NCI-H2029 treated with DMSO at 0.1 percent for 48 hours (cell line): ENCODE data around the gene TECR.
"Not testable (repeated sequence)": the region's sequence is repeated elsewhere in the genome, so short reads cannot be mapped to it uniquely, and the experiment has no call there.

Source experiments
- DNase-seq: peaks from one replicate; lab custom pipeline; 2025; lab: John Stamatoyannopoulos, UW

The TECR gene, protein sequence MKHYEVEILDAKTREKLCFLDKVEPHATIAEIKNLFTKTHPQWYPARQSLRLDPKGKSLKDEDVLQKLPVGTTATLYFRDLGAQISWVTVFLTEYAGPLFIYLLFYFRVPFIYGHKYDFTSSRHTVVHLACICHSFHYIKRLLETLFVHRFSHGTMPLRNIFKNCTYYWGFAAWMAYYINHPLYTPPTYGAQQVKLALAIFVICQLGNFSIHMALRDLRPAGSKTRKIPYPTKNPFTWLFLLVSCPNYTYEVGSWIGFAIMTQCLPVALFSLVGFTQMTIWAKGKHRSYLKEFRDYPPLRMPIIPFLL

DNA sequence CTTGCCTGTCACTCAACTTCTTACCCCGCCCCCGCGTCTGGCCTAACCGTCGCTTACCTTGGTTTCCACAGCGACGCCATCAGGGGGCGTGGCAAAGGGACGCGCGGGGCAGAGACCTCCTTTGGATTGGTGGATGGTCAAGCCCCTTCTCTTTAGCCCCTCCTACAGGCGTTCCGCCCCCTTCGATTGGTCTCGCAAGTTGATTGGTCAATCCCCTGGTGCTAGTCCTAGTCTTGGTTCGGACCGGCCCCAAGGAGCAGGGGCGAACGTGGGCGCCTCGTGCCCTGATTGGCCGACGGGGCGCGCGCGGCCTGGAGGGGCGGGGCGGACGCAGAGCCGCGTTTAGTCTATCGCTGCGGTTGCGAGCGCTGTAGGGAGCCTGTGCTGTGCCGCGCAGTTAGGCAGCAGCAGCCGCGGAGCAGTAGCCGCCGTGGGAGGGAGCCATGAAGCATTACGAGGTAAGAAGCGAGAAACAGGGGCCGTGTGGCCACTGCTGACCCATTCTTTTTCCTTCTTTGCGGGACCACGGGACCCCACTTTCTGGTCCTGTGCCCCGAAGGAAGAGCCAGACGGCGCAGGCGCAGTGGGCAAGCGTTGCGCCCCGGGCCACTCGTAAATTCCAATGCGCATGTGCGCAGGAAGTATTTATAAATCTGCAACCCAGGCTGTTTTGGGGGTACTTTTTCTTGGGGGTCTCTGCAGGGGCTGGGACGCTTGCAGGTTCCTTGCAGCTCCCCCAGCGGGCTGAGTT is at the start of gene TECR:
TECR (plus strand) TSS at position 341 of the 751 bp plus-strand sequence; CDS start at position 444, 103 bp downstream.
- peak; percentile 98 for DNase-seq

DNA sequence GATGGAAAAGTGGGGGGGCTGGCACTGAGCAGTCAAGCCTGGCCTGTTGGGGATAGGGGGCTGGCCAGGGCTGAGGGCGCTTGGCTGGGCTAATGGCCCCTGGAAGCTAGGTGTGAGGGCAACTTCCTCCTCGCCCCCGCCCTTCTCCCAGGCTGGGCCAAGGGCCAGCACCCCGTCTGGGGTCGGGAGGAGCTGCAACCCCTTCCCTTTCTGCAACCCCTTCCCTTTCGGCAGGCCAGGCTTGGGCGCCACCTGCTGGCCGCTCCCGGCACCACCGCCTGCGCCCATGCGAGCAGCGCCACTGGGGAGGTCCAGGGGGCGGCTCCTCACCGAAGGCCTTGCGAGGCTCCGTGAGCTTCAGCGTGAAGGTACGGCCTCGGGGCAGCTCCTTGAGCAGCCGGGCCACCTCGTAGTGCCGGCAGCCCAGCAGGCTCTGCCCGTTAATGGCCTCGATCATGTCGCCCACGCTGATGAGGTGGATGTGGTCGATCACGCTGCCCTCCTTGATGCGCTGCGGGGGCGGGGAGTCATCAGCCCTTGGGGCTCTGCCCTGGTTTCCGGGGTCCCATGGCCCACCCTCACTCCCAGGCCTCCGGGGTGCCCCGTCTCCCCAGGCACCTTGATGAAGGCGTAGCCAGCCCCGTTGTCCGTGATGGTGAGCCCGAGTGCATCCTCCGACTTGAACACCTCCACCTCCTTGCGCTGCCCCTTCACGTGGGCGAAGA is 49.3 kb upstream of the TECR start:
- no peak for DNase-seq

DNA sequence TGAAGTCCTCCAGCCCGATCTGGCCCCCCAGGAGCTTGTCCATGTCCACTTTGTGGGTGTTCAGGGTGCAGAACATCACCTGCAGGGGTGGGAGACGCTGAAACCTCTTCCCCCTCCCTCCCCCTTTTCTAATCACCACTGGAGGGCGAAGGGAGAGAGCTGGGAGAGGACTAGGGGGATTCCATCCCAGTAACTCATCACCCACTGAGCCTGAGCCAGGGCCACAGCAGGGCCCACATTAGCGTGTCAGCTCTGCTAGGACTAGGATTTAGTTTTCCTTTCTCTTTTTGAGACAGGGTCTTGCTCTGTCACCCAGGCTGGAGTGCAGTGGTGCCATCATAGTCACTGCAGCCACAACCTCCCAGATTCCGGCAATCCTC is 48.7 kb upstream of the TECR start:
- DNase-seq, result no peak

DNA sequence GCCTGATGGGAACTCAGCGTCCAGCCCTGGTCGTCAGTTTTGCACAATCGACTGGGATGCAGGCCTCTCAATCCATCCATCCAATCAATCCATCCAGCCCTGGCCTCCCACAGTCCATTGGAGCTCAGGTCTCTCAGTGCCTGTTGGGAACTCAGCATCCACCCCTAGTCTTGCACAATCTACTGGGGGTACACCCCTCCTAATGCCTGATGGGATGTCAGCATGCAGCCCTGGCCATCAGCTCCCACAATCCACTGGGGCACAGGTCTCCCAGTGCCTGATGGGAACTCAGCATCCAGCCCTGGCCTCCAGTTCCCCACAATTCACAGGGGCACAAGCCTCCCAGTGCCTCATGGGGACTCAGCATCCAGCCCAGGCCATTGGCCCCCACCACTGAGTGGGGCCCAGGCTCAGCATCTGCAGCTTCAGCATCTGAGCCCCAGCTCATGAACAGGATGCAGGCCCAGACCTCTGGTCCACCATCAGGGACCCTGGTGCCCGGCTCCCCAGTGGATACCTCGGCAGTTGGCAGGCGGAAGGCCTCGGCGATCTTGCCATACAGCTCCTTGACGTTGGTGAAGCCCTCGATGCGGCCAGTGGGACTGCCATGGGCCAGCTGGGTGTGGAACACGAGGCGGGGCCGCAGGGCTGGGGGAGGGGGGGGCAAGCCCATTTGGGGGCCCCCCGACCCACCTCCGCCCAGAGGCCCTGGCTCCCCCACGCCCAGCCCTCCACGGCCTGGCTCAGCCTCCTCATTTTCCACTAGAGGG is 47.0 kb upstream of the TECR start:
- no peak for DNase-seq

DNA sequence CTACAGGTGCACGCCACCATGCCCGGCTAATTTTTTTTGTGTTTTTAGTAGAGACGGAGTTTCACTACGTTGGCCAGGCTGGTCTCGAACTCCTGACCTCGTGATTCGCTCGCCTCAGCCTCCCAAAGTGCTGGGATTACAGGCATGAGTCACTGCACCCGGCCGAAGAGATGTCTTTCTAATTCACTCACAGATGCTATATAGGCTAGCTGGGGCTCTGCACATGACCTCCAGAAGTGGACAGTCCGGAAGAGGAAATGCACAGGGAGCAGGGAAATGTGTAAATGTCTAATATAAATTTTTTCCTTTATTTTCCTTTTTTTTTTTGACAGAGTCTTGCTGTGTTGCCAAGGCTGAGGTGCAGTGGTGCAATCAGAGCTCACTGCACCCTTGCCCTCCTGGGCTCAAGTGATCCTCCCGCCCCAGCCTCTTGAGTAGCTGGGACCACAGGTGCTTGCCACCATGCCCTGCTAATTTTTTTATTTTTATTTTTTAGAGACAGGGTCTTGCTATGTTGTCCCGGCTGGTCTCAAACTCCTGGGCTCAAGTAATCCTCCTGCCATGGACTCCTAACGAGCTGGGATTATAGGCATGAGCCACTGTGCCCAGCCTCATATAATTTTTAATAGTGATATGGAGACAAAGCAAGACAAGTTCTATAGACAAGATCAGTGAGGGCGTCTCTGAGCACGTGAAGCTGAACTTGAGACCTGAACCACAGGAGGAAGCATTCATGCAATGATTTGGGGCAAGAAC is 41.8 kb upstream of the TECR start:
- DNase-seq, result no peak

DNA sequence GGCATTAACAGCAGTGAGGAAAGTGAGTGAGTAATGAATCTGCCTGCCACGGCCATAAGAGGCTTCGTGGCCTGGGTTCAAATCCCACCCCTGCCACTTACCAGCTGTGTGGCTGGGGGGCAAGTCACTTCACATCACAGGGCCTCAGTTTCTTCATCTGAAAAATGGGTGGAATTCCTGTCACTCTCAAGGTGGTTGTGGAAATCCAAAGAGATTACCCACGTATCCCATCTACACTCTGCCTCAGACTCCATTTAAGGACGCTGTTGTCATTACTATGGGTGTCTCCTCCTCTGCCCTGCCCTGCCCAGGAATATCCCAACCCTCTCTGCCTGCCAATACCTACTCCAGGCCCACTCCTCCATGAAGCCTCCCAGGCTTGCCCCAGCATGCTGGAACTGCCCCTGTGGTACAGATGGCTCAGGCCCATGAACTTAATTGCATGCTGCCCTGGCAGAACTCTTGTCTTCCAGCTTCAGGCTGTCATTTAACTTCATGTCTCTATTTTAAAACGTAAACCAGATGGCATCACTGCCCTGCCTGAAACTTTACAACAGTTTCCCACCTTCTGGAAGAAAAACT is 36.5 kb upstream of the TECR start:
- DNase-seq, result no peak

DNA sequence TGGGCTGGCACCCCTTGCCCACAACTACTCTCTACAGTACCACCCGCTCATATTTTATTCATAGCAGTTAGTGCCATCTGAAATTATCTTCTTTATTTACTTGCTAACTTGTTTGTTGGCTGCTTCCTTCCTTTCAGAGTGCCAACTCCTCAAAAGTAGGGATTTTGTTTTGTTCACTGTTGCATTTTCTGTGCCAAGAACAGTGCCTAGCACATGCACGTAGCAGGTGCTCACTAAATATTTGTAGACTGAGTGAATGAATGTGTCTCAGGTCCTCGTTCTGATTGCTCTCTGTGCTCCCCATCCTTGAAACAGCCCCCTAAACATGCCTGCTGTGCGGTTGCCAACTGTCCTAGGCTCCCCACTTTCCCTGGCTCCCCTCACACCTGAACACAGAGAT is 35.0 kb upstream of the TECR start:
- no peak for DNase-seq

DNA sequence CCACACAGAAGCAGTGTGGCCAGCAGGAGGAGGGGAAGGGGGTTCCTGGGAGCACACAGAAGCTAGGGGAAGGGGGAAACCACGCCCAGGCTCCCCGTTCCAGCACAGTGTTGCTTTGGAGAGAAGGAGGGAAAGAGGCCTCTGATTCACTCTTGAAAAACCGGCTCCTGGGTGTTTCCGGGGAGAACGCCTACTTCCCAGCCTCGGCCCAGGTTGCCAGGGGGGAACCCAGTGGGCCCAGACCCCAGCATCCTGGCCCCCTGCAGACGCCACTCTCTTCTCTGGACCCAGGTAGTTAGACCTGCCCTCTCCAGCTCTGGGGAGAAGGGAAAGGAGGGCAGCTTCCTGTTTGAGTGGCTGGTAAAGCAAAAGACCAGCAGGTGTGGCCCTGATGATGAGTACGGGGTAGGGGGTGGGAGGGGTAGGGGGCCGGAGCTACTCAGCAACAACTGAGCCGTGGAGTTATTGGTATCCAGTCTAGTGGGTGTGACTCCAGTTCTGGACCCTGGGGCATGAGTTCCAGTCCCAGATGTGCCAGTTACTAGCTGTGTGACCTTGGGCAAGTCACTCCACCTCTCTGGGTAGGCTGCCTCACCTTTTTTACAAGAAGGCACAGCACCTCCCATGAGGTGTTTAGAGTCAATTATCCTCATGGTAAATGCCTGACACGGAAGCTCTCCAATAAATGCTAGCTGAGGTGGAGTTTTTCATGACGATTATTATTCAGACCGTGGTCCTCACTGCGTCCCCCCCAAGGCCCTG is 34.3 kb upstream of the TECR start:
- no peak for DNase-seq

DNA sequence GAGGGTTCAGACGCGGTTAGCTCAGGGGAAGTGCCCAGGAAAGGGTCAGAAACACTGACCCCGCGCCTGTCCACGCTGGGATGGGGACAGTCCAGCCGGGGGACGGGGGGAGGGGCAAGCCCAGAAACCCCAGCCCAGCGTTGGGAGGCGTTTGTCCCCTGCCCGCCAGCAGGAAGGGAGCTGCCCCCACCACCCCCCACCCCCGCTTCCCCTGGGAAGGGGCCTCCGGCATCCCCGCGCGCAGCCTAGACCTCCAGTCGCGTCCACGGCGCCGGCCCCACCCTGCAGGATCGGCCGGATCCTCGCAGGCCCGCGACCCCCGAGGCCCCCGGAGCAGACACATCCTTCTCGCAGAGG is 33.7 kb upstream of the TECR start:
- no peak for DNase-seq

DNA sequence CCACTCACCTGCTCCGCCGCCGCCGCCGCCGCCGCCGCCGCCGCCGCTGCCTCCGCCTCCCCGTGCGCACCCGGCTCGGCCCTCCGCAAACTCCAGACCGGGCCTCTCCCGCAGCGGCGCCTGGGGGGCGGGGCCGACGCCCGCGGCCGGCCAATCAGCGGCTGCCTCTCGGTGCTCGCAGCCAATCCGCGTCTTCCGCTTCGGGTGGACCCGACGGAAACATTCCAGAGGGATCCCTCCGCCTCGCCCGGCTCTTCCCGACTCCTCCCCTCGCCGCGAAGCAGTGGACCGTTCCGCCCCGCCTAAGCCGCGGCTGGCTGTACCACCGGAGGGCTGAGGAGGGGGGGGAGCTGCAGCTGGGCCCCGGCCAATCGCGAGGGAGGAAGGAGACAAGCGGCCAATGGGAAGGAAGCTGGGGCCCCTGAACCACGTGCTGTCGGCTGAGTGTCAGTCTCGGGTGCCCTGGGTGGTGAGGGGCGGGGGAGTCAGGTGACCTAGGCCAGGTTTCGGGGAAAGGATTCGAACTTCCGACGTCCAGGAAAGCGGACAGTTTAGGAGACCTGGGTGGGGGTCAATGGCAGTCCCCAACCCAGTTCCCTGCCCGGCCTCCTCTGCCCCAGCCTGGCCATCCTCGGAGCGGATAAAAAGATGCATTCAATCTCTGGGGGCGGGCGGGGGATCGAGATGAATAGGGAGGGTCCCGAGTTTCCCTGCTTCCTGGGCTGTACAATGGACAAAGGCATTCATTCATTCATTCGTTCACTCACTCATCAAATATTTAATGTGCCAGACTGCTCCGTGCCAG is 33.2 kb upstream of the TECR start, which contains the start of gene GIPC1:
GIPC1 (minus strand) TSS at position 99 of the 805 bp plus-strand sequence. CDS start 13,151 bp downstream, outside the sequence.
- DNase-seq, result peak; percentile 88

DNA sequence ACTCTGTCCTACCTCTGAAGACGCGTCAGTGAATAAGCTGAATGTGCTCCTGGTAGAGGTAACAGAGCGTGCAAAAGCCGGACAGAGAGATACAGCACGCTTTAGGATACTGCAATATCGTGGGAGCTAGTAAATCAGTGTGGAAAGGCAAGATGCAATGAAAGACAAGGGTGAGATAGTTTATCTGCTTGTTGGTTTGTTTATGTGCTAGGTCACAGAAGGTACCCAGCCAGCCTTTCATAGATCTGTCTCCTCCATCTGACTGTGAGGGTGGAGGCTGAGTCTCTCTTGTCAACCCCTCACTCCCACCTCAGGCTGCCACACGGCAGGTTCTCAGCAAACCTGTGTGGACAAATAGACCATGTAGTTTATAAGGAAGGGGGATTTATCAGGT is 32.6 kb upstream of the TECR start:
- DNase-seq, result no peak

DNA sequence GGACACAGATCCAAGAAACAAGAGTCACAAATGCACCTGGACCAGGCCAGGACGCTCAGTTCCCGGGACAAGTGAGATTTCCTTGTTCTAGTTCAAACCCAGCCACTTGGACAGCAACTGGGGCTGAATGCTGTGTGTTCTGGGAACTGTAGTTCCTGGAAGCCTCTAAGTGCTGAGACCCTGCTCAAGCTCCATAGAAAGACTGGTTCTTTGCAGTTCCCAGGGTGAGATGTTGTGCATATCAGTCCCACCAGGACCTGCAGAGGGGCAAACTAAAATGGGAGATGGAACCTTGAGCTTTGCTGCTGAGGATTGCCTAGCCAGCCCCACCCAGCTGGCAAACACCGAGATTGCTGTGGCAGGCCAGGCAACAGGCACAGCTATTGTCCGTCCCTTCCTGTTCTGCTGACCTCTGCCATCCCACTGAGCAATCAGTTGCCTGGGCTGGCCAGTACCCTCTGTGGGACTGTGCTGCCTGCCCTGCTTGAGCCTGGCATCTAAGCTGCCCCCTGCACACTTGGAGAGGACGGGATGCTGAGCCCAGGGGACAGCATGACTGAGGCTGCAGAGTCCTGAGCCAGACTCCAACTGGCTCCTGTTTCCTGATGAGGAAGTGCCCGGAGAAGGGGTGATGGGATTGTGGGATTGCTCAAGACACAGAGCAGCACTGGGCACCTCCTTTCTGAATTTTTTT is 32.0 kb upstream of the TECR start:
- no peak for DNase-seq

DNA sequence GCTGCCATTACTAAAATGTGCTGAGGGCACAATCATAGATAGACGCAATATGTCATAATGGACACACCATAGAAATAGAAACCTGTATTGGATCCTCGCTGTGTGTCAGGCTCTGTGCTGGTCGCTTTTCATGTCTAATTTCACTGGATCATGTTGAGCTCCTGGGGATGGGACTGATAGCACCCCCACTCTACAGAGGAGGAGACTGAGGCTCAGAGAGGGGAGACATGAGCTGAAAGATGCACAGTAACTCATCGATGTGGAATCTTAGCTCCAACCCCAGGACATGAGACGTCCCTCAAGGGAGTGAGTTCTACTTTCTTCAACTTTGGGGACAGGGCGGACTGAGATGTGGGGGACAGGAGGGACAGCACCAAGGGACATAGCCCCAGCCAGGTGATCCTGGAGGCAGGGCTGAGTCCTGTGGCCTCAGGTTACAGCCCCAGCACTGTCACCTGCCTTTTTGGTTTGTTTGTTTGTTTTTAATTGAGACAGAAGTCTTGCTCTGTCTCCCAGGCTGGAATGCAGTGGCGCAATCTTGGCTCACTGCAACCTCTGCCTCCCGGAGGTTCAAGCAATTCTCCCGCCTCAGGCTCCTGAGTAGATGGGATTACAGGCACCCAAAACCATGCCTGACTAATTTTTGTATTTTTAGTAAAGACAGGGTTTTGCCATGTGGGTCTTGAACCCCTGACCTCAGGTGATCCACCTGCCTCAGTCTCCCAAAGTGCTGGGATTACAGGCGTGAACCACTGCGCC is 26.9 kb upstream of the TECR start:
- DNase-seq, result no peak

DNA sequence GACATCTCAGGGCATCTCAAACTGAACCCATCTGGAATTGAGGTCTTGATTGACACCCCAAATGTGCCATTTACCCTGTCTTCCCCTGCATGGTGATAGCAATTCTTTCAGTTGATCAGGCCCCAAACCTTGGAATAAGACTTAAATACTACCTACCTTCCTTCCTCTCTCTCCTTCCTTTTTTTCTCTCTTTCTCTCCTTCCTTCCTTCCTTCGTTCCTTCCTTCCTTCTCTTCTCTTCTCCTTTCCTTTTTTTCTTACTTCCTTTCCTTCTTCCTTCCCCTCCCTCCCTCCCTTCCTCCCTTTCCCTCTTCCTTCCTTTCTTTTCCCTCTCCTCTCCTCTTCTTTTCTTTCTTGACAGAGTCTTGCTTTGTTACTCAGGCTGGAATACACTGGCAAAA is 26.1 kb upstream of the TECR start:
- DNase-seq, result no peak

DNA sequence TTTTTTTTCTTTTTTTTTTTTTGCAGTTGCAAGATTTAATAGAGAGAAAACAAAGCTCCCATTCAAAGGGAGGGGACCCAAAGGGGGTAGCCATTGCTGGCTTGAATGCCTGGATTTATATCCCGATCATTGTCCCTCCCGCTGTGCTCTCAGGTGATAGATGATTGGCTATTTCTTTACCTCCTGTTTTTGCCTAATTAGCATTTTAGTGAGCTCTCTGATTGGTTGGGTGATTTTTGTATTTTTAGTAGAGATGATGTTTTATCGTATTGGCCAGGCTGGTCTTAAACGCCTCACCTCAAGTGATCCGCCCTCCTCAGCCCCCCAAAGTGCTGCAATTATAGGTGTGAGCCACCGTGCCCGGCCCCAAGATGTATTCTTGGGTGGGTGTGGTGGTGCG is 24.8 kb upstream of the TECR start:
- not testable (repeated sequence) for DNase-seq

DNA sequence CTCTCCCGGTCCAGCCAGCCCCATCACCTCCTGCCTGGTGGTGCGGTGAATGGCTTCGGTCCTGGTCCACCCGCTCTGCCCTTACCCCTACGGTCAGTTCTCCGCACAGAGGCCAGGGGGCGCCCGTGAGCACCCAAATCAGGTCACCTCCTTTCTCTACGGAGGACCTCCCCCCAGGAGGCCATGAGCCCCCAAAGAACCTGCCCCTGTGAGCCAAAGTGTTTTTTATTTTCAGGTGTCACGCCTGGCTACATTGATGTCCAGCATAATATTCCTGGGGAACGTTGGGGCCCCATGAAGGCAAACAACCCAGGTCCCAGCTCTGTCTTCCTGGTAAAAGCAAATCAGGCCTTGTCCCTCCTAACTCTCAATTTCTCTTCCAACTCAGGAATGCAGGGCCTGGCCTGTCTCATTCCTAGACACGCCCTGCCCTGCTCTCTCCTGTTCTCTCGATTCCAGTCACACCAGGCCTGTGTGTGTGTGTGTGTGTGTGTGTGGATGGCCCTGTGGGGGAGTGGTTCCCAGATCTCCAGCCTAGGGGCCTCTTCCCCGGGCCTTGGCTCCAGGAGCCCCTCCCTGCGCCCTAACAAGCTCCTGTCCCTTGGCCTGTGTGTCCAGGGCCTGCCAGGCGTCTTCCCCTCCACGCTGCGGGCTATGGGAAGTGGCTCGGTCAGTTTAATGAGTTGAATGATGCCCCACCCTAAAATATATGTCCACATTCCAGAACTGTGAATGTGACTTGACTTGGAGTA is 23.7 kb upstream of the TECR start:
- DNase-seq, result no peak
